CD14-positive monocyte (primary cell): ENCODE results near the gene PATZ1. TPM values are rescaled to one million over a fixed set of nuclear protein-coding genes. Genes with fewer than 3 reads are reported as not detected.

Experiments used
- DNase-seq, 3 donors: peaks; one replicate each; pipeline ENCODE4 v3.0.0-alpha.2; 2011 to 2022
- H2AFZ ChIP-seq: 2 replicates; pipeline ENCODE4 v1.6.0; 2012; ENCODE audit warnings: mild to moderate bottlenecking, low read depth, low read length, inconsistent platforms; ENCODE audit not compliant: insufficient read depth, poor library complexity, severe bottlenecking
- H3K27ac ChIP-seq, 2 donors: 1 replicate in 1 of 2; 2 replicates in 1 of 2; pipeline ENCODE4 v1.5.1; 2012 to 2013; ENCODE audit warnings: low read length in 2 of 2, control low read depth in 1 of 2, inconsistent platforms in 1 of 2, low read depth in 1 of 2, mild to moderate bottlenecking in 1 of 2
- H3K27me3 ChIP-seq, 2 donors: one replicate each; pipeline versions ENCODE4 v1.6.0 to v1.6.1; 2011 to 2013; ENCODE audit warnings: low read length in 2 of 2; ENCODE audit not compliant: control insufficient read depth in 2 of 2, insufficient read depth in 2 of 2
- H3K36me3 ChIP-seq, 2 donors: replicated peaks in 1 of 2; 1 replicate in 1 of 2; 2 replicates in 1 of 2; pipeline versions ENCODE4 v1.5.1 to v1.6.1; 2012 to 2013; ENCODE audit warnings: low read length in 2 of 2, control low read depth in 1 of 2, inconsistent platforms in 1 of 2, mild to moderate bottlenecking in 1 of 2; ENCODE audit not compliant: insufficient read depth in 2 of 2, control insufficient read depth in 1 of 2
- H3K4me1 ChIP-seq, 2 donors: 1 replicate in 1 of 2; 2 replicates in 1 of 2; pipeline versions ENCODE4 v1.5.1 to v1.6.1; 2012 to 2013; ENCODE audit warnings: low read length in 2 of 2, control low read depth in 1 of 2, inconsistent platforms in 1 of 2, mild to moderate bottlenecking in 1 of 2, moderate library complexity in 1 of 2; ENCODE audit not compliant: insufficient read depth in 2 of 2, control insufficient read depth in 1 of 2
- H3K4me2 ChIP-seq: replicated peaks from 2 replicates; pipeline ENCODE3; 2012; ENCODE audit warnings: low read length, moderate library complexity, mild to moderate bottlenecking; ENCODE audit not compliant: poor library complexity, severe bottlenecking; ENCODE audit errors: extremely low read depth
- H3K4me3 ChIP-seq, 3 experiments: fragments of 200-600 bp in 1 of 3; sonication (generic) in 1 of 3; replicated peaks in 1 of 3; 1 replicate in 2 of 3; 2 replicates in 1 of 3; pipeline ENCODE4 v1.5.1; 2011 to 2013; ENCODE audit warnings: low read length in 3 of 3, mild to moderate bottlenecking in 3 of 3, control low read depth in 2 of 3, low read depth in 2 of 3, inconsistent platforms in 1 of 3, moderate library complexity in 1 of 3
- H3K79me2 ChIP-seq: 2 replicates; pipeline ENCODE4 v1.6.0; 2012; ENCODE audit warnings: mild to moderate bottlenecking, control low read depth, inconsistent platforms, low read length, moderate library complexity; ENCODE audit not compliant: insufficient read depth
- H3K9ac ChIP-seq: 2 replicates; pipeline ENCODE4 v1.6.0; 2017; ENCODE audit warnings: low read length, mild to moderate bottlenecking; ENCODE audit not compliant: insufficient read depth, poor library complexity, severe bottlenecking
- H3K9me3 ChIP-seq, 2 donors: replicated peaks in 1 of 2; 1 replicate in 1 of 2; 2 replicates in 1 of 2; pipeline versions ENCODE4 v1.5.1 to v1.6.1; 2012 to 2013; ENCODE audit warnings: low read length in 2 of 2, control low read depth in 1 of 2; ENCODE audit not compliant: control insufficient read depth in 1 of 2, insufficient read depth in 1 of 2
- H4K20me1 ChIP-seq: 2 replicates; pipeline ENCODE4 v1.6.0; 2012; ENCODE audit warnings: mild to moderate bottlenecking, low read length, control low read depth, moderate library complexity; ENCODE audit not compliant: insufficient read depth
- H3K27ac Mint-ChIP-seq, 7 donors: one replicate each; pipeline ENCODE4 v1.8.0; 2020; ENCODE audit warnings: mild to moderate bottlenecking in 7 of 7, mixed read lengths in 7 of 7, moderate library complexity in 6 of 7, inconsistent platforms in 2 of 7
- H3K27me3 Mint-ChIP-seq, 3 donors: one replicate each; pipeline ENCODE4 v1.8.0; 2021 to 2022; ENCODE audit warnings: low read depth in 3 of 3, mild to moderate bottlenecking in 3 of 3, mixed read lengths in 3 of 3, moderate library complexity in 3 of 3, inconsistent platforms in 1 of 3
- H3K36me3 Mint-ChIP-seq, 2 donors: one replicate each; pipeline ENCODE4 v1.8.0; 2020; ENCODE audit warnings: mixed read lengths in 2 of 2, inconsistent platforms in 1 of 2, mild to moderate bottlenecking in 1 of 2
- H3K4me1 Mint-ChIP-seq: one replicate; pipeline ENCODE4 v1.8.0; 2020; ENCODE audit warnings: mild to moderate bottlenecking, mixed read lengths
- H3K4me3 Mint-ChIP-seq, 2 donors: one replicate each; pipeline ENCODE4 v1.8.0; 2020; ENCODE audit warnings: mild to moderate bottlenecking in 2 of 2, mixed read lengths in 2 of 2, moderate library complexity in 1 of 2
- H3K9me3 Mint-ChIP-seq, 7 donors: one replicate each; pipeline ENCODE4 v1.8.0; 2020 to 2022; ENCODE audit warnings: mixed read lengths in 7 of 7, mild to moderate bottlenecking in 6 of 7, moderate library complexity in 6 of 7, inconsistent platforms in 2 of 7
- CTCF ChIP-seq: fragments of 200-600 bp; IDR thresholded peaks from one replicate; pipeline ENCODE4 v1.8.0; 2022; ENCODE audit warnings: antibody characterized with exemption, mild to moderate bottlenecking
- whole genome bisulfite sequencing: methylation state at CpG from one replicate; pipeline ENCODE4 v1.1.5; 2013; ENCODE audit warnings: missing lambda C conversion rate; ENCODE audit not compliant: insufficient coverage; 5-methylcytosine and 5-hydroxymethylcytosine counted together
- intact Hi-C, 2 donors: fragments of 100-400 bp; cut with micrococcal nuclease; formaldehyde crosslinking; loops; one replicate each; pipeline versions ENCODE4 v1.15.0 to v1.15.1; 2023
- polyA plus RNA-seq, 3 donors: library from polyadenylated mRNA; depleted of rRNA in 1 of 3; unstranded in 2 of 3; stranded (reverse) in 1 of 3; fragments of 300-500 nt in 2 of 3; fragments of >200 nt in 1 of 3; fragmentation: Illumina TruSeq in 2 of 3; gene quantifications; 1 replicate in 2 of 3; 2 replicates in 1 of 3; pipeline ENCODE4 v1.2.3, GENCODE V29; 2012 to 2021

PATZ1 gene
- polyA plus RNA-seq, 3 donors: 1.8 to 10.7 (median 2.0) TPM

DNA sequence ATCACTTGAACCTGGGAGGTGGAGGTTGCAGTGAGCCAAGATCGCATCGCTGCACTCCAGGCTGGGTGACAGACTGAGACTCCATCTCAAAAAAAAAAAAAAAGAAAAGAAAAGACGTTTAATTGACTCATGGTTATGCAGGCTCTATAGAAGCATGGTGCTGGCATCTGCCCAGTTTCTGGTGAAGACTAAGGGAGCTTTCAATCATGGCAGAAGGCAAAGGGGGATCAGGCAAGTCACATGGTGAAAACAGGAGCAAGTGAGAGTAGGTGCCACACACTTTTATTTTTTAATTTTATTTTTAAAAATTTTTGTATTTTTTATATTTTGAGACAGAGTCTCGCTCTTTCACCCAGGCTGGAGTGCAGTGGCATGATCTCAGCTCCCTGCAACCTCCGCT is 8.4 kb upstream of the PATZ1 start:
- no peaks in the 10 kb centered on the region for H3K9me3 Mint-ChIP-seq
- WGBS: 92% methylated on average over 2 of the region's 5 CpGs
- H3K36me3 ChIP-seq: no peaks in the 10 kb centered on the region
- intact Hi-C loops: no loop called here
- no peak overlapping the region for H3K4me3 ChIP-seq
- no peaks in the 10 kb centered on the region for H3K27me3 ChIP-seq
- H3K36me3 Mint-ChIP-seq: no peaks in the 10 kb centered on the region
- no peak overlapping the region for H2AFZ ChIP-seq
- H3K9me3 ChIP-seq: no peaks in the 10 kb centered on the region
- H4K20me1 ChIP-seq: no peaks in the 10 kb centered on the region
- no peak for TF ChIP-seq CTCF
- no peak overlapping the region for H3K4me3 Mint-ChIP-seq
- no peak overlapping the region for H3K9ac ChIP-seq
- DNase-seq: no peak
- no peak overlapping the region for H3K4me2 ChIP-seq
- H3K27me3 Mint-ChIP-seq: peaks cover 2 to 8% (median 6%) of the 10 kb centered on the region in 3 donors
- no peaks in the 10 kb centered on the region for H3K4me1 Mint-ChIP-seq
- H3K27ac Mint-ChIP-seq: no peak overlapping the region
- no peaks in the 10 kb centered on the region for H3K4me1 ChIP-seq
- no peak overlapping the region for H3K27ac ChIP-seq
- no peaks in the 10 kb centered on the region for H3K79me2 ChIP-seq

DNA sequence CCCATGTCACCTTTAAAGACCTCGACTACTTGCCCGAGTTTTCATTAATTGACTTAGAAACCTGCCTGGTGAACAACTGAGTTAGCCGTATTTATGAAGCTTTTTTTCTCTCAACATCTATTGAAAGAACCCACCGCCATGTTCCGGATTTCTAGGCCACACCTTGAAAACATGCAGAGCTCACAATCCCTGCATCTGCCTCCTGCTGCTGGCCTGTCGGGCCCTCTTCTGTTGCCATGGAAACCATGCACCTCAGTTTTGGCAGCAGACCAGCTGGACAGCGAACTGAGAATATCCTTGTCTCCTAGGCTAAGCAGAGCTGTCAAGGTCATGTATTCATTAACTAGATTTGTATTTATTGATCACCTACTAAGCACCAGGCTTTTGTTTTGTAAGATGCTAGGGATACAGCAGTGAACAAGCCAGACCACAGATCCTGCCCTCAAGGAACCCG is 4.3 kb upstream of the PATZ1 start:
- TF ChIP-seq CTCF: no peak
- H2AFZ ChIP-seq: no peak overlapping the region
- WGBS: 90% methylated on average over 7 of the region's 8 CpGs
- H3K4me2 ChIP-seq: no peak overlapping the region
- H3K27ac ChIP-seq: no peak overlapping the region
- intact Hi-C loops: no loop called here
- no peak overlapping the region for H3K4me3 Mint-ChIP-seq
- H3K4me1 ChIP-seq: peaks cover 11 to 18% of the 10 kb centered on the region in 2 donors
- peaks cover 16% of the 10 kb centered on the region for H3K4me1 Mint-ChIP-seq
- H3K79me2 ChIP-seq: peaks cover 3% of the 10 kb centered on the region
- H3K27me3 ChIP-seq: no peaks in the 10 kb centered on the region
- peaks cover 2 to 8% (median 7%) of the 10 kb centered on the region in 3 donors for H3K27me3 Mint-ChIP-seq
- no peak overlapping the region for H3K27ac Mint-ChIP-seq
- H3K9me3 ChIP-seq: no peaks in the 10 kb centered on the region
- peaks cover 3% of the 10 kb centered on the region for H4K20me1 ChIP-seq
- no peak for DNase-seq
- no peaks in the 10 kb centered on the region for H3K36me3 Mint-ChIP-seq
- H3K9me3 Mint-ChIP-seq: no peaks in the 10 kb centered on the region
- H3K36me3 ChIP-seq: no peaks in the 10 kb centered on the region
- H3K9ac ChIP-seq: no peak overlapping the region
- no peak overlapping the region for H3K4me3 ChIP-seq
